Liver (tissue), 5 donors: ENCODE data around the gene RPL39L. TPM values are rescaled to one million over a fixed set of nuclear protein-coding genes. Genes with fewer than 3 reads are reported as not detected.

Source experiments
- FOXA1 ChIP-seq: IDR thresholded peaks from 2 replicates; pipeline ENCODE4 v1.6.1; 2016; ENCODE audit warnings: antibody characterized with exemption
- HNF4A ChIP-seq, 2 donors: conservative IDR thresholded peaks; 2 replicates each; pipeline ENCODE4 v1.6.1; 2016; ENCODE audit warnings: antibody characterized with exemption in 2 of 2, mild to moderate bottlenecking in 2 of 2
- HNF4G ChIP-seq: IDR thresholded peaks from 2 replicates; pipeline ENCODE4 v1.6.1; 2016; ENCODE audit warnings: antibody characterized with exemption
- JUND ChIP-seq, 2 donors: IDR thresholded peaks; 2 replicates each; pipeline ENCODE4 v1.6.1; 2016; ENCODE audit warnings: antibody characterized with exemption in 2 of 2
- RXRA ChIP-seq, 2 donors: IDR thresholded peaks; 2 replicates each; pipeline ENCODE4 v1.6.1; 2017 to 2018; ENCODE audit warnings: antibody characterized with exemption in 2 of 2, mild to moderate bottlenecking in 1 of 2
- SP1 ChIP-seq: IDR thresholded peaks from 2 replicates; pipeline ENCODE4 v1.6.1; 2018; ENCODE audit warnings: antibody characterized with exemption, mild to moderate bottlenecking
- TAF1 ChIP-seq: conservative IDR thresholded peaks from 2 replicates; pipeline ENCODE4 v1.6.1; 2016; ENCODE audit warnings: antibody characterized with exemption, mild to moderate bottlenecking
- YY1 ChIP-seq: IDR thresholded peaks from 2 replicates; pipeline ENCODE4 v1.6.1; 2016; ENCODE audit warnings: antibody characterized with exemption, mild to moderate bottlenecking
- polyA plus RNA-seq, 2 donors: library from polyadenylated mRNA; stranded (reverse) in 1 of 2; unstranded in 1 of 2; fragments of 200-250 nt in 1 of 2; fragments of >200 nt in 1 of 2; fragmentation: Nextera tagmentation in 1 of 2; extraction: Ambion mirVana in 1 of 2; gene quantifications; one replicate each; pipeline versions ENCODE4 v1.2.1 to v1.2.3, GENCODE V29; 2013 to 2015
- total RNA-seq, 2 donors: library from RNA; depleted of rRNA; stranded (reverse); fragments of >200 nt; gene quantifications; one replicate each; pipeline ENCODE4 v1.2.3, GENCODE V29; 2014
- donor health status: healthy.
- donor health status: healthy.
- donor health status: healthy.

Gene RPL39L
- total and polyA plus RNA-seq, 4 donors = 1.1 to 6.6 (median 4.2) TPM

DNA sequence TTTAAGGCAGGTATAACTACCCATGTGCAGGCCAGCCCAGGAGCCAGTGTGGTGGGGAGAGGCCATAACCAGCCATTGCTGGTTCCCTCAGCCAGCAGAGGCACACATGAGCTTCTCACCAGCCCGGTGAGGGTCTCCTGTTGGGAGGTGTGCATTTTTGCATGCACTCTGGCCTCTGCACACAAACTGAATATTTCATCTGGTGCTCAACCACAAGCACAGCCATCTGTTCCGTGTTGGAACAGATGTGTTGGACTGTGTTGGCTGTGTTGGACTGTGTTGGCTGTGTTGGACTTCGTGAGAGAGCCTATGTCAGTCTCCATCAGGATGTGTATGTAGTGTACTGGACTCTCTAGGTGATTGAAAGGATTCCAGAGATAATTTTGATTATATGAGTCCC lies 67.2 kb downstream of the RPL39L start (continued):
- TF ChIP-seq RXRA (IDR thresholded peaks at IDR 0.05) (no peak), SP1 (no peak), JUND (IDR thresholded peaks at IDR 0.05) (no peak), FOXA1 (no peak), HNF4G (no peak), YY1 (no peak), HNF4A (conservative IDR thresholded peaks at IDR 0.05) (no peak), TAF1 (no peak)

Other genes with a start within 250 kb of the RPL39L start
- 100 to 1,000 TPM; 102 to 376 TPM for gene ST6GAL1, start 209.0 kb downstream of the RPL39L start, total RNA-seq
- 100 to 1,000 TPM; 280 to 425 TPM for gene ST6GAL1, start 209.0 kb downstream of the RPL39L start, polyA plus RNA-seq
- not detected for gene RTP1, start 58.0 kb upstream of the RPL39L start, total RNA-seq
- gene RTP1, start 58.0 kb upstream of the RPL39L start, polyA plus RNA-seq = not detected
- 10 to 100 TPM; 83.4 to 83.8 TPM for gene MASP1, start 152.2 kb upstream of the RPL39L start, total RNA-seq
- 10 to 100 TPM; 53.2 to 64.2 TPM for gene MASP1, start 152.2 kb upstream of the RPL39L start, polyA plus RNA-seq
- 1 to 10 TPM in 1 of 2 donors, under 1 TPM in 1; 0.93 to 1.8 TPM for gene RTP4, start 228.9 kb upstream of the RPL39L start, total RNA-seq
- gene RTP4, start 228.9 kb upstream of the RPL39L start, polyA plus RNA-seq = 1 to 10 TPM; 2.3 to 3.4 TPM